ENCODE measurements around the gene SAFB2. TPM values are rescaled to one million over a fixed set of nuclear protein-coding genes. Genes with fewer than 3 reads are reported as not detected.

The SAFB2 gene
- total and polyA plus RNA-seq, 9 donors = 24.6 to 55.9 (median 45.0) TPM

GRCh38 chr19:5595129-5595528 lies 27.4 kb downstream of the SAFB2 start:
- DNase-seq = no peak
- Histone ChIP-seq H3K9me3 (replicated peaks; ENCODE audit: control insufficient read depth, low read depth, low read length) (no peaks in the 10 kb centered on the region), H3K27ac (ENCODE audit: low read length) (no peak overlapping the region), H3K36me3 (ENCODE audit: control insufficient read depth, insufficient read depth, low read length) (peaks cover 97% of the 10 kb centered on the region), H3K27me3 (ENCODE audit: control insufficient read depth, insufficient read depth, low read length) (no peaks in the 10 kb centered on the region), H3K4me1 (ENCODE audit: control insufficient read depth, insufficient read depth, low read length) (peaks cover 3% of the 10 kb centered on the region), H3K4me3 (ENCODE audit: low read length) (no peak overlapping the region)
- WGBS (ENCODE audit: insufficient coverage) = 89% methylated on average over 16 of the region's 18 CpGs

- peaks cover 97% of the 10 kb centered on the region for H3K36me3 ChIP-seq (ENCODE audit: control insufficient read depth, insufficient read depth, low read length)
- H3K27ac ChIP-seq (ENCODE audit: low read length) = no peak overlapping the region
- H3K4me1 ChIP-seq (ENCODE audit: control insufficient read depth, insufficient read depth, low read length) = no peaks in the 10 kb centered on the region
- no peaks in the 10 kb centered on the region for H3K9me3 ChIP-seq (replicated peaks; ENCODE audit: control insufficient read depth, low read depth, low read length)
- H3K27me3 ChIP-seq (ENCODE audit: control insufficient read depth, insufficient read depth, low read length) = no peaks in the 10 kb centered on the region
- H3K4me3 ChIP-seq (ENCODE audit: low read length) = no peak overlapping the region
- DNase-seq = no peak
- WGBS (ENCODE audit: insufficient coverage) = 100% methylated on average over 1 of the region's 7 CpGs
These were observed 28.0 kb downstream of the SAFB2 start for GRCh38 chr19:5594521-5594950.

- no peak for DNase-seq
- WGBS (ENCODE audit: insufficient coverage) = 86% methylated on average over 58 of the region's 67 CpGs
These were observed 29.0 kb downstream of the SAFB2 start for GRCh38 chr19:5593343-5594255.

GRCh38 chr19:5592531-5593342 lies 29.8 kb downstream of the SAFB2 start:
- no peaks in the 10 kb centered on the region for H3K9me3 ChIP-seq (replicated peaks; ENCODE audit: control insufficient read depth, low read depth, low read length)
- H3K36me3 ChIP-seq (ENCODE audit: control insufficient read depth, insufficient read depth, low read length) = peaks cover 96% of the 10 kb centered on the region
- WGBS (ENCODE audit: insufficient coverage) = 86% methylated on average over 16 of the region's 24 CpGs
- H3K4me3 ChIP-seq (ENCODE audit: low read length) = no peak overlapping the region
- no peak overlapping the region for H3K27ac ChIP-seq (ENCODE audit: low read length)
- no peaks in the 10 kb centered on the region for H3K27me3 ChIP-seq (ENCODE audit: control insufficient read depth, insufficient read depth, low read length)
- no peak for DNase-seq
- H3K4me1 ChIP-seq (ENCODE audit: control insufficient read depth, insufficient read depth, low read length) = no peaks in the 10 kb centered on the region

More at GRCh38 chr19:5593343-5594255, 29.0 kb downstream of the SAFB2 start:
- no peak overlapping the region for H3K27ac ChIP-seq (ENCODE audit: low read length)
- H3K36me3 ChIP-seq (ENCODE audit: control insufficient read depth, insufficient read depth, low read length) = peaks cover 97% of the 10 kb centered on the region
- H3K4me3 ChIP-seq (ENCODE audit: low read length) = no peak overlapping the region
- no peaks in the 10 kb centered on the region for H3K9me3 ChIP-seq (replicated peaks; ENCODE audit: control insufficient read depth, low read depth, low read length)
- no peaks in the 10 kb centered on the region for H3K27me3 ChIP-seq (ENCODE audit: control insufficient read depth, insufficient read depth, low read length)
- no peaks in the 10 kb centered on the region for H3K4me1 ChIP-seq (ENCODE audit: control insufficient read depth, insufficient read depth, low read length)

GRCh38 chr19:5591476-5591875 lies 31.1 kb downstream of the SAFB2 start:
- peaks cover 96% of the 10 kb centered on the region for H3K36me3 ChIP-seq (ENCODE audit: control insufficient read depth, insufficient read depth, low read length)
- WGBS (ENCODE audit: insufficient coverage) = 93% methylated on average over 11 of the region's 17 CpGs
- no peak for DNase-seq

GRCh38 chr19:5590865-5591154 lies 31.8 kb downstream of the SAFB2 start:
- Histone ChIP-seq H3K27ac (ENCODE audit: low read length) (no peak overlapping the region), H3K9me3 (replicated peaks; ENCODE audit: control insufficient read depth, low read depth, low read length) (no peaks in the 10 kb centered on the region), H3K36me3 (ENCODE audit: control insufficient read depth, insufficient read depth, low read length) (peaks cover 92% of the 10 kb centered on the region), H3K27me3 (ENCODE audit: control insufficient read depth, insufficient read depth, low read length) (no peaks in the 10 kb centered on the region), H3K4me3 (ENCODE audit: low read length) (no peak overlapping the region), H3K4me1 (ENCODE audit: control insufficient read depth, insufficient read depth, low read length) (peaks cover 11% of the 10 kb centered on the region)
- DNase-seq = no peak
- WGBS (ENCODE audit: insufficient coverage) = 94% methylated on average over 7 of the region's 9 CpGs

More at GRCh38 chr19:5591476-5591875, 31.1 kb downstream of the SAFB2 start:
- peaks cover 4% of the 10 kb centered on the region for H3K4me1 ChIP-seq (ENCODE audit: control insufficient read depth, insufficient read depth, low read length)
- no peak overlapping the region for H3K4me3 ChIP-seq (ENCODE audit: low read length)
- no peak overlapping the region for H3K27ac ChIP-seq (ENCODE audit: low read length)
- H3K9me3 ChIP-seq (replicated peaks; ENCODE audit: control insufficient read depth, low read depth, low read length) = no peaks in the 10 kb centered on the region
- no peaks in the 10 kb centered on the region for H3K27me3 ChIP-seq (ENCODE audit: control insufficient read depth, insufficient read depth, low read length)

- Histone ChIP-seq H3K4me1 (ENCODE audit: control insufficient read depth, insufficient read depth, low read length) (peaks cover 16% of the 10 kb centered on the region), H3K27me3 (ENCODE audit: control insufficient read depth, insufficient read depth, low read length) (no peaks in the 10 kb centered on the region), H3K4me3 (ENCODE audit: low read length) (no peak overlapping the region), H3K9me3 (replicated peaks; ENCODE audit: control insufficient read depth, low read depth, low read length) (no peaks in the 10 kb centered on the region), H3K36me3 (ENCODE audit: control insufficient read depth, insufficient read depth, low read length) (peaks cover 87% of the 10 kb centered on the region), H3K27ac (ENCODE audit: low read length) (no peak overlapping the region)
- no peak for DNase-seq
- 86% methylated on average over 20 of the region's 22 CpGs for WGBS (ENCODE audit: insufficient coverage)
These were observed 32.3 kb downstream of the SAFB2 start for GRCh38 chr19:5590151-5590864.

GRCh38 chr19:5588906-5589676 lies 33.5 kb downstream of the SAFB2 start:
- no peak for DNase-seq
- Histone ChIP-seq H3K9me3 (replicated peaks; ENCODE audit: control insufficient read depth, low read depth, low read length) (no peaks in the 10 kb centered on the region), H3K36me3 (ENCODE audit: control insufficient read depth, insufficient read depth, low read length) (peaks cover 80% of the 10 kb centered on the region), H3K4me3 (ENCODE audit: low read length) (no peak overlapping the region), H3K27ac (ENCODE audit: low read length) (no peak overlapping the region), H3K27me3 (ENCODE audit: control insufficient read depth, insufficient read depth, low read length) (no peaks in the 10 kb centered on the region), H3K4me1 (ENCODE audit: control insufficient read depth, insufficient read depth, low read length) (peaks cover 19% of the 10 kb centered on the region)
- 63% methylated on average over 30 of the region's 30 CpGs for WGBS (ENCODE audit: insufficient coverage)

- H3K4me3 ChIP-seq (ENCODE audit: low read length) = no peak overlapping the region
- H3K9me3 ChIP-seq (replicated peaks; ENCODE audit: control insufficient read depth, low read depth, low read length) = no peaks in the 10 kb centered on the region
- WGBS (ENCODE audit: insufficient coverage) = 88% methylated on average over 10 of the region's 10 CpGs
- H3K27ac ChIP-seq (ENCODE audit: low read length) = no peak overlapping the region
- DNase-seq = no peak
- no peaks in the 10 kb centered on the region for H3K27me3 ChIP-seq (ENCODE audit: control insufficient read depth, insufficient read depth, low read length)
- H3K36me3 ChIP-seq (ENCODE audit: control insufficient read depth, insufficient read depth, low read length) = peaks cover 75% of the 10 kb centered on the region
- peaks cover 19% of the 10 kb centered on the region for H3K4me1 ChIP-seq (ENCODE audit: control insufficient read depth, insufficient read depth, low read length)
These were observed 34.1 kb downstream of the SAFB2 start for GRCh38 chr19:5588441-5588840.

All from muscle of leg (tissue), 11 donors.